ENCODE data around the gene DYRK1A.

DYRK1A gene

DNA sequence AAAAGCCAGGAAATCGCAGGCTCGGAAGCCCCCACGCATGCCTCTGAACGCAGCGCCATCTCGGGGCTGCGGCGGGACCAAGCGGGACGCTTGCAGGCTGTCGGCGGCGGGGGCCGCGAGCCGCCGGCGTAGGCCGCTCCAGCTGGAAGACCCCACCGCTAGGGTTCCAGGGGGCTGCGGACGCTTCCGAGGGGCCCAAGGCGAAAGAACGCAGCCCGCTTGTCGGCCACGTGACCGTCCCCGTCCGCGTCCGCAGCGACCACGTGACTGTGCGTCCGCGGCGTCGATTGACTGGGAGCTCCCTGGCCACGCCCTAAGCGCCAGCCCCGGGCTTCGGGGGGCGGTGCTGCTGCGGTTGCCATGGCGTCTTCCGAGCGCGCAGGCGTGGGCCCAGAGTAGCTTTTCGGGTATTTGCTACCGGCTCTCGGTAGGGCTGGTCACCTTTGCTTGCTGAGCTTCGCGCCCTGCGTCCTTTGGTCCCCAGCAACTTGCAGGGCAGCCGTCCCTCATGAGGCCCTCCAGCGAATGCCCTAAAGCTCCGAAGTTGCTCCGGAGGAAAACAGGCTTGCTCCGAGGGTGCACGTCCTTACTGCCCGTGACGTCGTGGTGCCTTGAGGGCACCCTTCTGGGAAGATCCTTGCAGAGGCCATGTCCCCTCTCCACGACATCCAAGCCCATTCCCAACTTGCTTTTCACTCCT lies 197.2 kb downstream of the DYRK1A start:
- peaks cover 0 to 5% (median 0%) of the 10 kb centered on the region in 3 experiments for H3K27me3 ChIP-seq (ENCODE audit: control insufficient read depth in 3 of 3, insufficient read depth in 3 of 3, low read depth in 1 of 3, low read length in 3 of 3)
- peak; percentile 65 for DNase-seq (ENCODE audit: low spot score)
- peak overlapping the region; percentile 87 for H3K9ac ChIP-seq (ENCODE audit: low read depth, low read length, poor library complexity)
- no peaks in the 10 kb centered on the region for H3K79me1 ChIP-seq (ENCODE audit: low read depth, low read length)
- H3K27ac ChIP-seq (replicated peaks; ENCODE audit: low read length), result peak overlapping the region; percentile 69
- no peak overlapping the region for H3K4ac ChIP-seq (ENCODE audit: low read length)
- peaks cover 0 to 3% of the 10 kb centered on the region in 2 donors for H3K9me3 ChIP-seq (replicated peaks in 1 of 2; ENCODE audit: control insufficient read depth in 2 of 2, insufficient read depth in 1 of 2, low read depth in 1 of 2, low read length in 2 of 2)
- H4K91ac ChIP-seq (ENCODE audit: low read depth, low read length, poor library complexity), result no peak overlapping the region
- H4K8ac ChIP-seq (ENCODE audit: low read depth, low read length), result no peak overlapping the region
- peak overlapping the region; percentile 40 for H2AK5ac ChIP-seq (ENCODE audit: low read depth, low read length)
- H3K18ac ChIP-seq (ENCODE audit: low read length), result peak overlapping the region; percentile 91
- no CpG with 5 or more reads among the region's 67 CpGs for WGBS, 2 donors (ENCODE audit: extremely low coverage in 2 of 2, insufficient read length in 2 of 2, insufficient replicate concordance in 1 of 2)
- H2BK15ac ChIP-seq (ENCODE audit: low read length), result peak overlapping the region; percentile 50
- peak overlapping the region in 1 of 2 donors; percentile 73 for H3K4me3 ChIP-seq (ENCODE audit: low read length in 2 of 2)
- H2BK5ac ChIP-seq (ENCODE audit: low read length), result peak overlapping the region; percentile 49
- peak overlapping the region; percentile 15 for H3K14ac ChIP-seq (ENCODE audit: low read length)
- H2AFZ ChIP-seq (ENCODE audit: low read length), result peak overlapping the region; percentile 86
- no peaks in the 10 kb centered on the region for H3K36me3 ChIP-seq (replicated peaks in 1 of 2; ENCODE audit: control insufficient read depth in 2 of 2, insufficient read depth in 2 of 2, low read length in 2 of 2)
- H2BK12ac ChIP-seq (ENCODE audit: low read length), result no peak overlapping the region
- peaks cover 3 to 17% of the 10 kb centered on the region in 2 donors for H3K4me1 ChIP-seq (ENCODE audit: control insufficient read depth in 2 of 2, insufficient read depth in 1 of 2, low read depth in 1 of 2, low read length in 2 of 2)
- peak overlapping the region; percentile 61 for H3K4me2 ChIP-seq (ENCODE audit: insufficient read depth, low read length, poor library complexity, severe bottlenecking)
- H2BK120ac ChIP-seq (ENCODE audit: low read depth, low read length), result no peak overlapping the region
- peak overlapping the region; percentile 95 for H3K23ac ChIP-seq (ENCODE audit: low read depth, low read length, poor library complexity)

DNA sequence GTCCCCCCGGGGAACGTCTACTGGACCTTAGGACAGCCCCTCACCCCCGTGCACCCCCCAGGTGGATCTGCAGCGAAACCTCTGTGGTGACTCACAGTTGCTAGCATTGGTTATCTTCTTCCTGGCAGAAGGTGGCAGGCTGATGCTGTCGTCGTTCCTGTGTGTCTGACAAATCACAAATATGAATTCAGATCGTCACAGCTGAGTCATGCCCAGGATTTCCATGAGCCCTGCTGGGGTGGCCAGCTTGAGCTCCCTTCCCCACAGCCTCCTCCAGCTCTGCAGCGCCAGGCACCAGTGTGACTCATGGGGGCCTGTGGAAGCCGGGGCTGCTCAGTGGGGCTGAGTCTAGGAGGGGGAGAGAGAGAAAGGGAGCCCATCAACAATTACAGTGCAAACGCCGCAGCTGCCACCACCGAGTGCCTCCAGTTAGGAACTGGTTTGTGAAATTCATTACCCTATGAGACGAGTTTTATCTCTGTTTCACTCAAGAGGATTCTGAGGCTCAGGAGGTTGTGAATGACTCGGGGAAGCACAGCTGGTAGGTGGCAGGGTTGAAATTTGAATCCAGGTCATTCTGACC lies 197.9 kb downstream of the DYRK1A start:
- Histone ChIP-seq H3K9ac (ENCODE audit: low read depth, low read length, poor library complexity) (peak overlapping the region; percentile 87), H2BK15ac (ENCODE audit: low read length) (peak overlapping the region; percentile 50), H3K14ac (ENCODE audit: low read length) (no peak overlapping the region), H3K4me1 (ENCODE audit: control insufficient read depth in 2 of 2, insufficient read depth in 1 of 2, low read depth in 1 of 2, low read length in 2 of 2) (peaks cover 3 to 17% of the 10 kb centered on the region in 2 donors), H4K91ac (ENCODE audit: low read depth, low read length, poor library complexity) (peak overlapping the region; percentile 16), H3K79me1 (ENCODE audit: low read depth, low read length) (no peaks in the 10 kb centered on the region), H3K36me3 (replicated peaks in 1 of 2; ENCODE audit: control insufficient read depth in 2 of 2, insufficient read depth in 2 of 2, low read length in 2 of 2) (no peaks in the 10 kb centered on the region), H3K9me3 (replicated peaks in 1 of 2; ENCODE audit: control insufficient read depth in 2 of 2, insufficient read depth in 1 of 2, low read depth in 1 of 2, low read length in 2 of 2) (peaks cover 0 to 3% of the 10 kb centered on the region in 2 donors), H3K4me3 (ENCODE audit: low read length in 2 of 2) (peak overlapping the region in 1 of 2 donors; percentile 73), H3K4ac (ENCODE audit: low read length) (no peak overlapping the region), H2BK5ac (ENCODE audit: low read length) (peak overlapping the region; percentile 49), H2AFZ (ENCODE audit: low read length) (peak overlapping the region; percentile 86), H3K18ac (ENCODE audit: low read length) (peak overlapping the region; percentile 91), H2AK5ac (ENCODE audit: low read depth, low read length) (peak overlapping the region; percentile 40), H4K8ac (ENCODE audit: low read depth, low read length) (no peak overlapping the region), H3K4me2 (ENCODE audit: insufficient read depth, low read length, poor library complexity, severe bottlenecking) (peak overlapping the region; percentile 61), H3K23ac (ENCODE audit: low read depth, low read length, poor library complexity) (peak overlapping the region; percentile 95), H2BK12ac (ENCODE audit: low read length) (no peak overlapping the region), H3K27ac (replicated peaks; ENCODE audit: low read length) (peak overlapping the region; percentile 69), H3K27me3 (ENCODE audit: control insufficient read depth in 3 of 3, insufficient read depth in 3 of 3, low read depth in 1 of 3, low read length in 3 of 3) (peaks cover 0 to 5% (median 0%) of the 10 kb centered on the region in 3 experiments), H2BK120ac (ENCODE audit: low read depth, low read length) (no peak overlapping the region)
- DNase-seq (ENCODE audit: low spot score), result peak; percentile 15
- no CpG with 5 or more reads among the region's 14 CpGs for WGBS, 2 donors (ENCODE audit: extremely low coverage in 2 of 2, insufficient read length in 2 of 2, insufficient replicate concordance in 1 of 2)

DNA sequence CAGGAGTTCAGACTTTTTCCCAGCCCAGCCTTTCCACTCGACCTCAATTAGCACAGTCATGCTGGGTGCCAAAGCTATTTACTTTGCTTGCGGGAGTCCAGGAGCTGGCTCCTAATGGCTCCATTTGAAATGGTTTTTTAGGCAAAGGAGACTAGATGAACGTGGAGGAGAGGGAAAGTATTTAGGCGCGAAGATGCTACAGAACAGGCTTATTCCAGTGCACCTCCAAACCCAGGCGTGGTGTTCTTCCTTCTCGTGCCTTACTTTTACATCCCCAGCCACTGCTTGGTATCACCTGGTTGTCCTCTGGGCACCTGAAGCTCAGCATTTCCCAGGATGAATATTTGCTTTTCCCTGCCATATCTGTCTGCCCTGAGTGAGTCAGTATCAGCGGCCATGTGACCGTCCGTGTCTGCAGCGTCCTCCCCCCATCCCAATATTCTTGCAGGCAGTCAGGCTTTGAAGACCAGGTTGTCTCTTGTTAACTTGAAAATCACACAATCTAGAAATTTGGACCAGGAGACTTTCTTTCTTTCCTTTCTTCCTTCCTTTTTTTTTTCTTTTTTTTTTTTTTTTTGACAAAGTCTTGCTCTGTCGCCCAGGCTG lies 198.5 kb downstream of the DYRK1A start:
- Histone ChIP-seq H3K4me2 (ENCODE audit: insufficient read depth, low read length, poor library complexity, severe bottlenecking) (peak overlapping the region; percentile 61), H2BK15ac (ENCODE audit: low read length) (no peak overlapping the region), H3K4me3 (ENCODE audit: low read length in 2 of 2) (no peak overlapping the region), H4K91ac (ENCODE audit: low read depth, low read length, poor library complexity) (peak overlapping the region; percentile 16), H3K27ac (replicated peaks; ENCODE audit: low read length) (no peak overlapping the region), H3K14ac (ENCODE audit: low read length) (no peak overlapping the region), H3K23ac (ENCODE audit: low read depth, low read length, poor library complexity) (no peak overlapping the region), H2AFZ (ENCODE audit: low read length) (peak overlapping the region; percentile 86), H3K27me3 (ENCODE audit: control insufficient read depth in 3 of 3, insufficient read depth in 3 of 3, low read depth in 1 of 3, low read length in 3 of 3) (peaks cover 0 to 4% (median 0%) of the 10 kb centered on the region in 3 experiments), H2BK12ac (ENCODE audit: low read length) (no peak overlapping the region), H3K4me1 (ENCODE audit: control insufficient read depth in 2 of 2, insufficient read depth in 1 of 2, low read depth in 1 of 2, low read length in 2 of 2) (peaks cover 3 to 17% of the 10 kb centered on the region in 2 donors), H3K4ac (ENCODE audit: low read length) (no peak overlapping the region), H3K79me1 (ENCODE audit: low read depth, low read length) (no peaks in the 10 kb centered on the region), H4K8ac (ENCODE audit: low read depth, low read length) (no peak overlapping the region), H3K9me3 (replicated peaks in 1 of 2; ENCODE audit: control insufficient read depth in 2 of 2, insufficient read depth in 1 of 2, low read depth in 1 of 2, low read length in 2 of 2) (peaks cover 0 to 3% of the 10 kb centered on the region in 2 donors), H2AK5ac (ENCODE audit: low read depth, low read length) (no peak overlapping the region), H2BK120ac (ENCODE audit: low read depth, low read length) (no peak overlapping the region), H3K36me3 (replicated peaks in 1 of 2; ENCODE audit: control insufficient read depth in 2 of 2, insufficient read depth in 2 of 2, low read length in 2 of 2) (no peaks in the 10 kb centered on the region), H3K18ac (ENCODE audit: low read length) (peak overlapping the region; percentile 91), H2BK5ac (ENCODE audit: low read length) (peak overlapping the region; percentile 10), H3K9ac (ENCODE audit: low read depth, low read length, poor library complexity) (no peak overlapping the region)
- no peak for DNase-seq (ENCODE audit: low spot score)
- no CpG with 5 or more reads among the region's 12 CpGs for WGBS, 2 donors (ENCODE audit: extremely low coverage in 2 of 2, insufficient read length in 2 of 2, insufficient replicate concordance in 1 of 2)

Data from neuronal stem cell (in vitro differentiated cells).